HEK293T (cell line): ENCODE data around the gene LVRN.

Experiments used
- ARNT ChIP-seq: fragments of 450-650 bp; IDR thresholded peaks from 2 replicates; pipeline ENCODE4 v1.6.1; 2017; ENCODE audit warnings: mild to moderate bottlenecking
- BHLHE40 ChIP-seq: fragments of 450-650 bp; IDR thresholded peaks from 2 replicates; pipeline ENCODE4 v1.6.1; 2016; ENCODE audit warnings: mild to moderate bottlenecking, moderate library complexity, borderline replicate concordance
- FOXA1 ChIP-seq: fragments of 450-650 bp; IDR thresholded peaks from 2 replicates; pipeline ENCODE4 v1.6.1; 2016; ENCODE audit warnings: mild to moderate bottlenecking
- FOXK2 ChIP-seq: fragments of 450-650 bp; IDR thresholded peaks from 2 replicates; pipeline ENCODE4 v1.6.1; 2016; ENCODE audit warnings: mild to moderate bottlenecking
- FOXM1 ChIP-seq: fragments of 450-650 bp; IDR thresholded peaks from 2 replicates; pipeline ENCODE4 v1.6.1; 2017; ENCODE audit warnings: mild to moderate bottlenecking, borderline replicate concordance
- HDGF ChIP-seq: fragments of 450-650 bp; IDR thresholded peaks from 2 replicates; pipeline ENCODE4 v1.6.1; 2017; ENCODE audit warnings: antibody characterized with exemption, borderline replicate concordance
- L3MBTL2 ChIP-seq: fragments of 450-650 bp; conservative IDR thresholded peaks from 2 replicates; pipeline ENCODE4 v1.6.1; 2016; ENCODE audit warnings: mild to moderate bottlenecking
- LEF1 ChIP-seq: fragments of 450-650 bp; IDR thresholded peaks from 2 replicates; pipeline ENCODE4 v1.6.1; 2017; ENCODE audit warnings: mild to moderate bottlenecking, borderline replicate concordance
- NFRKB ChIP-seq: fragments of 450-650 bp; IDR thresholded peaks from 2 replicates; pipeline ENCODE4 v1.6.1; 2016; ENCODE audit warnings: mild to moderate bottlenecking, moderate library complexity
- SP1 ChIP-seq: fragments of 450-650 bp; IDR thresholded peaks from 2 replicates; pipeline ENCODE4 v1.6.1; 2017
- SUZ12 ChIP-seq: fragments of 450-650 bp; IDR thresholded peaks from 2 replicates; pipeline ENCODE4 v1.6.1; 2016; ENCODE audit warnings: mild to moderate bottlenecking
- TARDBP ChIP-seq: fragments of 450-650 bp; IDR thresholded peaks from 2 replicates; pipeline ENCODE4 v1.6.1; 2016
- ZNF384 ChIP-seq: fragments of 450-650 bp; IDR thresholded peaks from 2 replicates; pipeline ENCODE4 v1.6.1; 2016
- TF ChIP-seq, protein P1 (sequence below): fragments of 450-650 bp; IDR thresholded peaks from 2 replicates; pipeline ENCODE4 v1.6.1; 2016

DNA sequence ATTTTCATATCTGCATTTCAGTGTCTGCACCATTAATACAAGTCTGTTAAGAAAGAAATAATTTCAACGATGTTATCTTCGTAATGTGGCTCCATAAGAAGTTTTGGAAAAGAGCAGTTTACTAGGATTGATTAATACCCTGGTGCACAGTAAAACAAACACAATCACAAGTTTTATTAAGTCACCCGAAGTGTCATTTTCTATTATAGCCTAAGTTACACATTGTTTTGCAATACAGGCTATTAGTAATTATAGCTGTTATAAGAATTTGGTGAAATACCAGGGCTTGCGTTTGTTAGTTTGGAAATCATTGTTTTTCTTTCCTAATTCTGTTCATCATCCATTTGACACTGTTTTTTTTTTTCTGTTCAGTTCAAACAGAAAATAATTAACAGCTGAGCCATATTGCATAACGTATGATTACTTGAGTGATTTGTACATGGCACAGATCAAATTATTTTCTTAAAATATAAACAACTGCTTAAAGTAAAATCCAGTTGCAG is 30.6 kb downstream of the LVRN start:
- no peak for TF ChIP-seq ZNF384
- no peak for TF ChIP-seq L3MBTL2
- no peak for TF ChIP-seq FOXK2
- TF ChIP-seq SP1 = no peak
- no peak for TF ChIP-seq FOXM1
- TF ChIP-seq SUZ12 = no peak
- TF ChIP-seq FOXA1 = no peak
- TF ChIP-seq, protein P1, sequence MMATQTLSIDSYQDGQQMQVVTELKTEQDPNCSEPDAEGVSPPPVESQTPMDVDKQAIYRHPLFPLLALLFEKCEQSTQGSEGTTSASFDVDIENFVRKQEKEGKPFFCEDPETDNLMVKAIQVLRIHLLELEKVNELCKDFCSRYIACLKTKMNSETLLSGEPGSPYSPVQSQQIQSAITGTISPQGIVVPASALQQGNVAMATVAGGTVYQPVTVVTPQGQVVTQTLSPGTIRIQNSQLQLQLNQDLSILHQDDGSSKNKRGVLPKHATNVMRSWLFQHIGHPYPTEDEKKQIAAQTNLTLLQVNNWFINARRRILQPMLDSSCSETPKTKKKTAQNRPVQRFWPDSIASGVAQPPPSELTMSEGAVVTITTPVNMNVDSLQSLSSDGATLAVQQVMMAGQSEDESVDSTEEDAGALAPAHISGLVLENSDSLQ = no peak
- no peak for TF ChIP-seq TARDBP
- no peak for TF ChIP-seq NFRKB
- TF ChIP-seq ARNT = no peak
- TF ChIP-seq BHLHE40 = no peak
- no peak for TF ChIP-seq HDGF
- TF ChIP-seq LEF1 = no peak
